GM21360 (cell line): ENCODE measurements around the gene DQX1.
"Not testable (repeated sequence)": the region's sequence is repeated elsewhere in the genome, so short reads cannot be mapped to it uniquely, and the experiment has no call there.

Experiments
- ATAC-seq: cut with Tn5 transposase; IDR thresholded peaks from one replicate; pipeline ENCODE4 v1.9.1; 2021; ENCODE audit warnings: mild to moderate bottlenecking, moderate library complexity; ENCODE audit not compliant: unreplicated experiment

Gene DQX1

GRCh38 chr2:74497777-74498499 is 28.1 kb downstream of the DQX1 start:
- no peak for ATAC-seq

DNA sequence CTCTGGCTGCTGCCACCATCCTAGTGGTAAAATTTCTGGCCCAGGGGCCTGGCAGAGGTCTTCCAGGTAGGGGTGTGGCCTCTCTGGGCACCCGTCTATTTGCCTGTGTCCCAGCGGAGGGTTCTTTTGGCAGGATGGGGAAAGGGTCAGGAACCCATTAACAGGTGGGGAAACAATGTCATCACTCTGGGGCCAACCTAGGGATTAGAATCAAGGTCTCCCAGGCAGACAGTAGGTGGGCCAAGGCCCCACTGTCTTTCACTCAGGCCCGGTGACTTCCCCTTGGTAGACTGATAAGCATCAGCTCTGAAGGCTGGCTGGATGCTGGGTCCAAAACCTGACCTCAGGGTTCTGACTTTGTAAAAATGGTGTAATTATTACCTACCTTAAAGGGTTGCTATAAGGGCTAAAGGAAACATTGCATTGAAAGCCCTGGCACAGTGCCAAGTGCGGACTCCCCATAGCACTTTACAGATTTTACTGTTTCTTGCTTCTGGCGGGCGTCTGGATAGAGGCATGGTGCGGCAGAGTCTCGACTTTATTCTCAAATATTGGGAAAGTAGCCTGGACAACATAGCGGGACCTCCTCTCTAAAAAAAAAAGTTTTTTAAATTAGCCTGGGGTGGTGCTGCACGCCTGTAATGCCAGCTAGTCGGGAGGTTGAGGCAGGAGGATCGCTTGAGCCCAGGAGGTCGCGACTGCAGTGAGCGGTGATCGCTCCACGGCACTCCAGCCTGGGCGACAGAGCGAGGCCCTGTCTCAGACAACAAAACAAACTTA is 28.8 kb downstream of the DQX1 start:
- ATAC-seq: no peak

- ATAC-seq: no peak
Observed at GRCh38 chr2:74495440-74495839, 30.6 kb downstream of the DQX1 start.

DNA sequence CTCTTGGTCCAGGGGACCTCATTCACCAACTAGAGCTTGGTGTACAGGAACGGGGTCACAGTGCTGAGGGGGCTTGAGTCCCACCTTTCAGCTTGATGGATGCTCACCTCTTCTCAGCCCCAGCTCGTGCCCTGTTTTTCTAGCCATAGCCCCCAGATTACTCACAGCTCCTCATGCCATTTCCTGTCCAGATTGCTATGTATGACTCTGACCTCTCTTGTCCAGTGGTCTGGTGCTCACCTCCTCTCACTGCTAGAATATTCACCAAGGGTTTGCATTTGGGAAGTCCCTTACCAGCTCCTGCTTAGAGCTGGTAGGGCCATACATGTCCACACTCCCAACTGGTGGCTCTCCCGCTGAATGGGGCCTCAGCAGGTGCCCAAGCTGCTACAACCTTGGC is 32.5 kb downstream of the DQX1 start:
- ATAC-seq: no peak

DNA sequence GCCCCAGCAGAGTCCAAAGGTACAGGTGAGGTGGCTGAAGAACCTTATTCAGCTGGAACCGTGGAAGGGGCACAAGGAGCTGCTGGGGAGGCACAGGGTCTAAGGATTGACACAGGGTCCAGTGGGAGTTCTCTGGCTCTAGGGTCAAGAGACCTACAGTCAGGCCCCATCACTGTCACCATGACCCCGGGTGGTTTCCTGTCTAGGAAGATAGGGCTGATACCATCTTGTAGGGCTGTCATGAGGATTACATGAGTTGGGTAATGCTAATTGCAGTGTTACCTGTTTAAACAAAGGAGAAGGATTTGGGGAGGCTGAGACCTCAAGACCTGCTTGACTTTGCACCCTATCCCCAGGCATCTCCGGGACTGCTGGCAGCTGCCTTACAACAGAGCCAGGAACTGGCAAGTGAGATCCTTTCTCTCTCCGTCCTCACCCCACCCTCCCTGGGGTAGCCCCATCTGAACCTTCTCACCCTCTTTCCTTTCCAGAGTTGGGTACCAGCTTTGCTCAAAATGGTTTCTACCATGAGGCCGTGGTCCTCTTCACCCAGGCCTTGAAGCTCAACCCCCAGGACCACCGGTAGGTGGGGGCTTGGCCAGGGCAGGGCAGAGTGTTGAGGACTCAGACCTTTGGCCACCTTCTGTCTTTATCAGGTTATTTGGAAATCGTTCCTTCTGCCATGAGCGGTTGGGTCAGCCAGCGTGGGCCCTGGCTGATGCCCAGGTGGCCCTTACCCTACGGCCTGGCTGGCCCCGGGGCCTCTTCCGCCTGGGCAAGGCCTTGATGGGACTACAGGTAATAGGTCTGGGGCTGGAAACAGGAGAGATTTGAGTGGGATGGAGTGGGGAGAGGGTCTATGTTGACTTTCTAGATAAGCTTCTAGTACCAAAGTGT is 34.1 kb downstream of the DQX1 start:
- ATAC-seq: no peak

GRCh38 chr2:74489906-74490305 is 36.1 kb downstream of the DQX1 start:
- no peak for ATAC-seq

DNA sequence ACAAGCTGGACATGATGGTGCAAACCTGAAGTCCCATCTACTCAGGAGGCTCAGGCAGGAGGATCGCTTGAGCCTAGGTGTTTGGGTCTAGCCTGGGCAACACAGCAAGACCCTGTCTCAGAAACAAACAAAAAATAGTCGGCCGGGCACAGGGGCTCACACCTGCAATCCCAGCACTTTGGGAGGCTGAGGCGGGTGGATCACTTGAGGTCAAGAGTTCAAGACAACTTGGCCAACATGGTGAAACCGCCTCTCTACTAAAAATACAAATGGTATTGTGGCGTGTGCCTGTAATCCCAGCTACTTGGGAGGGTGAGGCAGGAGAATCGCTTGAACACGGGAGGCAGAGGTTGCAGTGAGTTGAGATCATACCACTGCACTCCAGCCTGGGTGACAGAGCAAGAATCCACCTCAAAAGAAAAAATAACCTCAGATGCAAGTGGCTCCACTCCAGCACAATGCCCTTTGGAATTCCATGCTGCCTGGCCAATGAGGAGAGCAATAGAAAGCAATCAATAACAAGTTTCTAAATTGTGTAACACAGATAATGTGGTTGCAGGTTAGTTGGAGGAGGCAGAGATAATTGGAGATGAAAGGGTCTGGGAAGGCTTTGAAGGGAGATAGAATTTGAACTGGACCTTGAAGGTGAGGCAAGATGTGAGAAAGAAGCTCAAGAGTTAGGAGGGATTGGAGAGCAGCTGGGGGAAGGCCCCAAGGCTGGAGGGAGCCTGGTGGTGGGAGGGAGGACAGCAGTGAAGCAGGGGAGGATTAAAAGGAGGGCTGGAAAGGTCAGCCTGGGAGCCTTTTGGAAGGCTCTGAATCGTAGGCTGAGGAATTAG is 37.2 kb downstream of the DQX1 start:
- no peak for ATAC-seq

DNA sequence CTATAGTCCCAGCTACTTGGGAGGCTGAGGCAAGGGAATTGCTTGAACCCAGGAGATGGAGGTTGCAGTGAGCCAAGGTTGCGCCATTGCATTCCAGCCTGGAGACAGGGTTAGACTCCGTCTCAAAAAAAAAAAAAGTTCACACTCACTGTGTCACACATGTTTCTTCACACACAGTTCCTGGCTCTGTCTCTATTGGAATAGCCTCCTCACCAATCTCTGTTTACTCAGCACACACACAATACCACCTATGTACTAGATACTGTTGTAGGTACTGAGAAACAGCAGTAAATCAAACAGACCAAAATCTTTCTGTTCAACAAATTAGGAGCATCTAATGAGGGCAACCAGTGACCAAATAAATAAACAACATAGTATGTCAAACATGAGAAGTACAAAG is 39.9 kb downstream of the DQX1 start:
- ATAC-seq: no peak

DNA sequence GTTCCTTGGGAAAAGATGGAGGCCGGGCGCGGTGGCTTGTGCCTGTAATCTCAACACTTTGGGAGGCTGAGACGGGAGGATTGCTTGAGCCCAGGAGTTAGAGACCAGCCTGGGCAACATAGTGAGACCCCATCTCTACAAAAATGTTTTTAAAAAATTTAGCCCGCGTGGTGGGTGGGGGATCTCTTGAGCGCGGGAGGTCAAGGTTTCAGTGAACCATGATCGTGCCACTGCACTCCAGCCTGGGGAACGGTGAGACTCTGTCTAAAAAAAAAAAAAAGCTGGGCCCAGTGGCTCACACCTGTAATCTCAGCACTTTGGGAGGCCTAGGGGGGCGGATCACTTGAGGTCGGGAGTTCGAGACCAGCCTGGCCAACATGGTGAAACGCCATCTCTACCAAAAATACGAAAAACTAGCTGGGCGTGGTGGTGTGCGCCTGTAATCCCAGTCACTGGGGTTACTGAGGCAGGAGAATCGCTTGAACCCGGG is 42.3 kb downstream of the DQX1 start:
- ATAC-seq: not testable (repeated sequence)

DNA sequence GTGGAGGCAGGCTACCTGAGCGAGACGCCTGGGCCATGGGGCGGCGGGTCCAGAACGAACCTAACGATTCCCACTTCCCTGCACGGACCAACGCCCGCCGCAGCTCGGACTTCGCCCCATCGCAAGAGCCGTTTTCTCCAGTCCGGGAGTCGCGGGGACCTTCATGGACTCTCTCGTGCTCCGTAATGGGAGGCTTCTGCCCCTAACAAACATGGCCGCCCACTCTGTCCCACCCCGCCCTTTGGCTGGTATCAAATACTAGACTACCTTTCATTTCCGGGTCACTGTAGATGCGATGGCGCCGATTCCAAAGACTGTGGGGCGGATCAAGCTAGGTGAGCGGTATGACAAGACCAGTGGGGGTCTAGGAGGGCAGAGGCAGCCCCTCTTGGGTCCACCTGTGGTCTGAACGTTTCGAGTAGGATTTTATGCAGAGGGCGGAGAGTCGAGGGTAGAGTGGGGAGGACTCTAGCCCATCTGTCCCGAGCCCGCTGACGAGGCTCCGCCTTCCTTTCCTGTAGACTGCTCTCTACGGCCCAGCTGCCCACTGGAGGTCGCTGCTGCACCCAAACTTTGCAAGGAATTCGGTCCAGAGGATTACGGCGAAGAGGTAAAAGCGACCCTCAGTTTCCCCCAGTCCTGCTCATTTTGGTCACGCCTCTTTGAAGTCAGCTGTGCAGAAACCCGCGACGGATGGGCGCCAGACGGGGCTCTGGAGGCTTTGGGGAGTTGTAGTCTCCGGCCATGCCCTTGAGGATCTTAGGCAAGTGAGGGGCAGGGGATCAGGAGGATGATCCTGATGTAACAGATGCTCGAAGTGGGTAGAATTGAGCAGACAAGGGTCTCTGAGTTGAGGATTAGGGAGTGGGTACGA is 43.0 kb downstream of the DQX1 start, which contains the start of the genes CCDC142 and TTC31:
Gene CCDC142 (minus strand): TSS at position 198 of the 874 bp plus-strand sequence. CDS start 161 bp downstream, at position 37.
Gene TTC31 (plus strand): TSS at position 281 of the 874 bp plus-strand sequence. CDS start 15 bp downstream, at position 296.
- ATAC-seq: peak; percentile 79

- peak; percentile 32 for ATAC-seq
Observed at GRCh38 chr2:74481961-74482800, 43.9 kb downstream of the DQX1 start.

DNA sequence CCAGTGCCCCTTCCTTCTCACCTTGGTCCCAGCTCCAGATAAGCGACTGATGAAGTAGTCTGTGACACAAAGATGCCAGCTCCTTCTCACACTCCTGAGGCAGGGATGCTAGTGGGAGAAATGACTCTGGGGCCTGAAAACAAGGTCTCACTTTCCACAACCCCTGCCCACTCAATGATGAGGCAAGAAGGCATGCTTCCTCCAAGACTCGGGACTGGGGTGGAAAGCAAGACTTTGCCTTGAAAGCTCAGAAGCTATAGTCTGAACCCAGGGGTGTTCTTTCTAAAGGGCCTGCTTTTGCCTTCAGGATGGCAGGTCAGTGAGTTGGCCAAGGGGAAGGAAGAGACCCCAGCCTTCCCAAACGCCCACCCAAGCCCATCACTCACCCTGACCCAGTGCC is 44.6 kb downstream of the DQX1 start:
- no peak for ATAC-seq

DNA sequence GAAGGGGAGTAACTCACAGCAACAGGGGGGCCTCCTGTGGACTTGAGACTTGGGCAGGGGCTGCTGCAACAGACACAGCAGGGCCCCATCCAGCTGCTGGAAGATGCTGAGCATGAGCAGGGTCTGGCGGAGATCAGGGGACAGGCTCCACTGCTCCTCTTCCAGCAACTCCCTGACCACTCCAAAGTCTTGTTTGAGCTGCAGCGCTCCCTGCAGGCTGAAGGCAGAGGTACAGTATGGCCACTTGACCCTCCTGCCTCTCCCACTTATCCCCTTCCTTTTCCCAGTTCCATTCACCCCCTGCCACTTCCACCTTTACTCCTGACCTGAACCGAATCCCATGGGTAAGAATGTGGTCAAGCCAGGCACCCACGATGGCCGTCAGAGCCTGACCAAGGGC is 51.1 kb downstream of the DQX1 start:
- ATAC-seq: no peak

- ATAC-seq: no peak
Observed at GRCh38 chr2:74474481-74474880, 51.5 kb downstream of the DQX1 start.

GRCh38 chr2:74472945-74473258 is 53.1 kb downstream of the DQX1 start:
- ATAC-seq: no peak

- ATAC-seq: peak; percentile 82
Observed at GRCh38 chr2:74472086-74472944, 53.7 kb downstream of the DQX1 start, which contains the start of gene MRPL53. Gene MRPL53 (minus strand): TSS chr2:74472680. CDS start chr2:74472660, 20 bp downstream.

DNA sequence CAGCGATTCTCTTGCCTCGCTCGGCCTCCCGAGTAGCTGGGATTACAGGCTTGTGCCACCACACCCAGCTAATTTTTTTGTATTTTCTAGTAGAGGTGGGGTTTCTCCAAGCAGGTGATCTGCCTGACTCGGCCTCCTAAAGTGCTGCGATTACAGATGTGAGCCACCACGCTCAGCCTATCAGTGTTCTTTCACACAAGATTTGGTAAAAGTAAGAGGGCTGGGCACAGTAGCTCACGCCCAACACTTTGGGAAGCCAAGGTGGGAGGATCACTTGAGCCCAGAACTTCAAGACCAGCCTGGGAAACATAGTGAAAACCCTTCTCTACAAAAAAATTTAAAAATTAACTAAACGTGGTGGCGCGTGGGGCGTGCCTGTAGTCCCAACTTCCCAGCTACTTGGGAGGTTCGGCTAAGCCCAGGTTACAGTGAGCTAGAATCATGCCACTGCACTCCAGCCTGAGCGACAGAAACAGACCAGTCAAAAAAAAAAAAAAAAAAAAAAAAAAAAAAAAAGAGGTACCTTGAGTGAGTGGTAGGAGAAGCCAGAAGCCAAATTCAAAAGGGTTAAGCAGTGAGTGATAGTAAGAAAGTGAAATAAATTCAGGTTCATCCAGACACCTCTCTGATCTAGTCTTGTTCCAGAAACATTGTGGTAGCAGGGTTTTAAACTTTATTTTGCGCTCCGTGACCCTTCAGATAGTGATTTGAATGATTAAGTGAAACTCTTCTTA is 54.5 kb downstream of the DQX1 start:
- ATAC-seq: no peak
